Smooth muscle cell (in vitro differentiated cells): ENCODE data around the gene C5orf46. TPM values are rescaled to one million over a fixed set of nuclear protein-coding genes. Genes with fewer than 3 reads are reported as not detected.
A peak's percentile ranks its signal among the peaks of the same experiment; 100 is the strongest.

Source experiments
- DNase-seq: peaks from one replicate; lab custom pipeline; 2025; ENCODE audit not compliant: unreplicated experiment; lab: John Stamatoyannopoulos, UW
- H2AFZ ChIP-seq: fragments of 200-600 bp; sonication (generic); 2 replicates; pipeline ENCODE4 v1.6.0; 2016; ENCODE audit warnings: antibody characterized with exemption, low read depth, mild to moderate bottlenecking
- H3F3A ChIP-seq: fragments of 200-600 bp; sonication (generic); 2 replicates; pipeline ENCODE4 v1.6.0; 2017; ENCODE audit warnings: antibody characterized with exemption, low read depth
- H3K27ac ChIP-seq: fragments of 200-600 bp; sonication (generic); 2 replicates; pipeline ENCODE4 v1.5.1; 2016; ENCODE audit warnings: low read depth, mild to moderate bottlenecking
- H3K27me3 ChIP-seq: fragments of 200-600 bp; sonication (generic); 2 replicates; pipeline ENCODE4 v1.6.1; 2016; ENCODE audit warnings: low read depth, mild to moderate bottlenecking
- H3K36me3 ChIP-seq: fragments of 200-600 bp; sonication (generic); 2 replicates; pipeline ENCODE4 v1.5.1; 2016; ENCODE audit warnings: low read depth
- H3K4me1 ChIP-seq: fragments of 200-600 bp; sonication (generic); 2 replicates; pipeline ENCODE4 v1.5.1; 2016; ENCODE audit warnings: low read depth
- H3K4me2 ChIP-seq: fragments of 200-600 bp; sonication (generic); 2 replicates; pipeline ENCODE4 v1.6.0; 2016; ENCODE audit warnings: mild to moderate bottlenecking
- H3K4me3 ChIP-seq: fragments of 200-600 bp; sonication (generic); 2 replicates; pipeline ENCODE4 v1.5.1; 2016; ENCODE audit warnings: mild to moderate bottlenecking
- H3K79me2 ChIP-seq: fragments of 200-600 bp; sonication (generic); 2 replicates; pipeline ENCODE4 v1.6.0; 2016; ENCODE audit warnings: low read depth, mild to moderate bottlenecking
- H3K9ac ChIP-seq: fragments of 200-600 bp; sonication (generic); 2 replicates; pipeline ENCODE4 v1.6.0; 2016; ENCODE audit warnings: low read depth
- H3K9me3 ChIP-seq: fragments of 200-600 bp; sonication (generic); replicated peaks from 2 replicates; pipeline ENCODE4 v1.5.1; 2016; ENCODE audit warnings: low read depth
- H4K20me1 ChIP-seq: fragments of 200-600 bp; sonication (generic); 2 replicates; pipeline ENCODE4 v1.6.0; 2016; ENCODE audit warnings: low read depth
- WGBS: methylation state at CpG from one replicate; pipeline ENCODE4 v1.1.7; 2016; ENCODE audit warnings: low lambda C conversion rate; 5-methylcytosine and 5-hydroxymethylcytosine counted together
- polyA plus RNA-seq: library from polyadenylated mRNA; unstranded; fragments of >200 nt; fragmentation: Nextera tagmentation; extraction: Ambion mirVana; gene quantifications from 2 replicates; pipeline ENCODE4 v1.2.1, GENCODE V29; 2016
- total RNA-seq: library from RNA; depleted of rRNA; stranded (reverse); fragments of >200 nt; gene quantifications from 2 replicates; pipeline ENCODE4 v1.2.3, GENCODE V29; 2014
- TF ChIP-seq, protein P1 (sequence below): fragments of 200-600 bp; sonication (generic); IDR thresholded peaks from 2 replicates; pipeline ENCODE4 v1.5.1; 2017; ENCODE audit warnings: borderline replicate concordance, mild to moderate bottlenecking, antibody characterized with exemption; ENCODE audit not compliant: insufficient read depth, poor library complexity, severe bottlenecking

C5orf46 gene
- total and polyA plus RNA-seq, 2 experiments from 2014 or later: 10.2 to 27.1 TPM

DNA sequence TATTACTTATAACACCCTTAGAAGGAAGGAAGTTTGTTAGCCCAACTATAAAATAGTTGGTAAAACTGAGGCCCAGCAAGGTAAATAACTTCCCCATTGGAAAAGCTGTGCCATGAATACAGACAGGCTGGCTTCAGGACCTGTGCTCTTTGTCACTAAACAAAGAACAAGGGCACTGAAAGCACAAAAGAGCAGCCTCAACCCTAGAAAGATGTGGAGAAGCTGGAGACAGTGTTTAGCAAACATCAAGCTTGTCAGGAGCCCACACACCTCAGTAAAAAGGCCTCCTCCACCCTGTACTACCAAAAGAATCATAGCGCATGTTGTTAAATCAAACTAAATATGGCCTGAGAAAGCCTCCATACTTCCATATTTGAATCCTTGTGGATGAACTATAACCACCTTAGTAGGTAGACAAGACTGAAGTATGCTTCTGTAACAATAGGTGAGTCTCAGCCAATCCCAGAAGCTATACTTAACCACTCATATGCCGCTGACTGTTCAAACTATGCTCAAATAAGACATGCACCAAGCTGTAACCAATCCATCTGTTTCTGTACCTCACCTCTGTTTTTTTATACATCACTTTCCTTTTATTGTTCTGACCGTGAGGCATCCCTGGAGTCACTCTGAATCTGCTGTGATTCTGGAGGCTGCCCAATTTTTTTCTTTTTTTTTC is 46.2 kb downstream of the C5orf46 start:
- H3K4me2 ChIP-seq: no peak overlapping the region
- no peak overlapping the region for H3K4me3 ChIP-seq
- peaks cover 34% of the 10 kb centered on the region for H3K27me3 ChIP-seq
- TF ChIP-seq, protein P1, sequence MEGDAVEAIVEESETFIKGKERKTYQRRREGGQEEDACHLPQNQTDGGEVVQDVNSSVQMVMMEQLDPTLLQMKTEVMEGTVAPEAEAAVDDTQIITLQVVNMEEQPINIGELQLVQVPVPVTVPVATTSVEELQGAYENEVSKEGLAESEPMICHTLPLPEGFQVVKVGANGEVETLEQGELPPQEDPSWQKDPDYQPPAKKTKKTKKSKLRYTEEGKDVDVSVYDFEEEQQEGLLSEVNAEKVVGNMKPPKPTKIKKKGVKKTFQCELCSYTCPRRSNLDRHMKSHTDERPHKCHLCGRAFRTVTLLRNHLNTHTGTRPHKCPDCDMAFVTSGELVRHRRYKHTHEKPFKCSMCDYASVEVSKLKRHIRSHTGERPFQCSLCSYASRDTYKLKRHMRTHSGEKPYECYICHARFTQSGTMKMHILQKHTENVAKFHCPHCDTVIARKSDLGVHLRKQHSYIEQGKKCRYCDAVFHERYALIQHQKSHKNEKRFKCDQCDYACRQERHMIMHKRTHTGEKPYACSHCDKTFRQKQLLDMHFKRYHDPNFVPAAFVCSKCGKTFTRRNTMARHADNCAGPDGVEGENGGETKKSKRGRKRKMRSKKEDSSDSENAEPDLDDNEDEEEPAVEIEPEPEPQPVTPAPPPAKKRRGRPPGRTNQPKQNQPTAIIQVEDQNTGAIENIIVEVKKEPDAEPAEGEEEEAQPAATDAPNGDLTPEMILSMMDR: no peak
- H3F3A ChIP-seq: no peaks in the 10 kb centered on the region
- no peak overlapping the region for H3K9ac ChIP-seq
- H3K79me2 ChIP-seq: no peaks in the 10 kb centered on the region
- WGBS: 93% methylated on average over 3 of the region's 3 CpGs
- no peak for DNase-seq
- H3K36me3 ChIP-seq: no peaks in the 10 kb centered on the region
- H3K27ac ChIP-seq: no peak overlapping the region
- no peak overlapping the region for H2AFZ ChIP-seq
- no peaks in the 10 kb centered on the region for H3K4me1 ChIP-seq
- no peaks in the 10 kb centered on the region for H3K9me3 ChIP-seq
- no peaks in the 10 kb centered on the region for H4K20me1 ChIP-seq

DNA sequence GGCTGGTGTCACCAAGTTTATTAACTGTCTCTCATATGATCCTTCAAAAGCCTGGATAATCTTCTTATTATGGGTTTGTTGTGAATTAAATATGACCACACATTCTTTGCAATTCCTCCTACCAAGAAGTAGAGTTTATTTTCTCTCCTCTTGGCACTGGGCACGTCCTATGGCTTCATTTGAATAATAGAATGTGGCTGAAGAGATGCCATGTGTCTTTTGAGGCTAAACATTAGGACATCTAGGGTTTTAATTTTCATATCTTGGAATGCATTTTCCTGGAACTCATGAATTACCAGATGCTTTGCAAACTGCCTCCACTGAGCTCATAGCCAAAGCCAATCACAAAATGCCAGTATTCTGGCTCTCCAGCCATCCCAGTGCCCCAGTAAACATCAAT is 47.8 kb downstream of the C5orf46 start:
- DNase-seq: no peak
- no peaks in the 10 kb centered on the region for H4K20me1 ChIP-seq
- no peak overlapping the region for H3K4me2 ChIP-seq
- no peaks in the 10 kb centered on the region for H3K9me3 ChIP-seq
- no peaks in the 10 kb centered on the region for H3K36me3 ChIP-seq
- H3K27ac ChIP-seq: no peak overlapping the region
- 76% methylated on average over 1 of the region's 1 CpG for WGBS
- no peaks in the 10 kb centered on the region for H3K4me1 ChIP-seq
- no peak overlapping the region for H2AFZ ChIP-seq
- H3K9ac ChIP-seq: no peak overlapping the region
- H3K79me2 ChIP-seq: no peaks in the 10 kb centered on the region
- TF ChIP-seq, protein P1: no peak
- no peaks in the 10 kb centered on the region for H3F3A ChIP-seq
- H3K27me3 ChIP-seq: peaks cover 35% of the 10 kb centered on the region
- no peak overlapping the region for H3K4me3 ChIP-seq

DNA sequence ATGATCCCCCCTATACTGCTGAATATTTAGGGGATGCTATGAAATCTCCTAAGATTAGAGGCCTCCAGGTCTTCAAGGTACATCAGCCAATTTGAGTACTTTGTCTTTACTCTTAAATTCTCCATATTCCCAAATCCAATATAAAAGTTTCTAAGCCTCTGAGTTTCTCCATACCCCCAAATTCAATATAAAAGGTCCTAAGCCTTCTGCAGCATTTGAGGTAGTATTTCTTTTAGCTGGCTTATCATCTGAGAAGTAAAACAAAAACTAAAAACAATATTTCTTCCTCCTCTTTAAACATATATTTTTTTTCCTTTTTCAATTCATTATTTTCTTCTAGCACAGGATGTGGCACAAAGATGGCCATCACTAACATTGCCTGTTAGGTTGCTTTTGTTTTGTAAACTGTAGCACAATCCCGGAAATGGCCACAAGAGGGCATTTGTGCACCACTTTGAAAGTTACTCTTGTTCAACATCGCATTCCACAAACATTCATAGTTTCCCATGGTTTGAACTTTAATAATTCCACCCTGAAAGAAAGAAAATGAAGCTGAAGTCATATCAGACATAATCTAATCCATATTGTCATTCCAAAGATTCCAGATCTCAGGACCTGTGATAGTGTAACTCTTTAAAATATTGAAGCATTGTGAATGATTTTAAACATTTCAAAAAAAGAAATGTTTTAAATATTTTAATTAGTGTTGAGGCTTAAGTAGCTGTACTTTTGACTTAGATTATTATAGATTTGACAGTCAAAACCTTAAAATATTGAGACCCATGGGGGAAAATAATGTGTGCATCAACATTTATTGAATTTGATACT is 48.8 kb downstream of the C5orf46 start:
- H3K9ac ChIP-seq: no peak overlapping the region

More for the DNA sequence above, 48.8 kb downstream of the C5orf46 start:
- no peaks in the 10 kb centered on the region for H3K4me1 ChIP-seq
- no peaks in the 10 kb centered on the region for H4K20me1 ChIP-seq
- H3K4me2 ChIP-seq: peak overlapping the region; percentile 32
- no peak overlapping the region for H3K27ac ChIP-seq
- H3K36me3 ChIP-seq: no peaks in the 10 kb centered on the region
- 2% methylated on average over 2 of the region's 2 CpGs for WGBS
- H3K4me3 ChIP-seq: no peak overlapping the region
- peaks cover 42% of the 10 kb centered on the region for H3K27me3 ChIP-seq
- no peaks in the 10 kb centered on the region for H3K9me3 ChIP-seq
- TF ChIP-seq, protein P1: peak; percentile 80
- no peaks in the 10 kb centered on the region for H3F3A ChIP-seq
- H2AFZ ChIP-seq: no peak overlapping the region
- DNase-seq: peak; percentile 1
- H3K79me2 ChIP-seq: no peaks in the 10 kb centered on the region
